GM18873 (cell line): Measurements from ENCODE around the gene LAIR1.
"Not testable (repeated sequence)": the region's sequence is repeated elsewhere in the genome, so short reads cannot be mapped to it uniquely, and the experiment has no call there.

Experiments
- ATAC-seq: cut with Tn5 transposase; IDR thresholded peaks from one replicate; pipeline ENCODE4 v1.9.1; 2021; ENCODE audit warnings: mild to moderate bottlenecking, moderate library complexity, moderate number of reproducible peaks; ENCODE audit not compliant: unreplicated experiment, low FRiP score

The LAIR1 gene

DNA sequence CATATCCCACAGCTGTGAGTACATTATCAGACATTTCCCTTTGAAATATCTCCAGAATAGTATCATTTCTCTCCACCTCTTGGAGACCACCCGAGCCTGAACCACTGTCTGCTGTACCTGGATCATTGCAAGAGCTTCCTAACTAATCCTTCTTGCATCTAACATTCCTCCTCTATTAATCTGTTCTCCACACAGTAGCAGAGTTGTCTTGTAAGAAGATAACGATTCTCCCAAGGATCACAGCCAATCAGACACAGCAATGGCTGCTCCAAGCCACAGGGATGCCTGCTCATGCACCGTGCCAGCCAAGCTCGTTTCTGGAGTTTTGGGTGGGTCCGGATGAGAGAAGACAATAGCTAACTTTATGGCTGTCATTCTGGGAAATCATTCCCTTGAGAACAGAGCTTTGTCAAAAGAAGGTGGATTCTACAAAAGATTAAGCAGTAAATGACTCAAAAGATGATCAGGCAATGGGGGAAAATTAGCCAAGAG is 14.5 kb upstream of the LAIR1 start:
- no peak for ATAC-seq

DNA sequence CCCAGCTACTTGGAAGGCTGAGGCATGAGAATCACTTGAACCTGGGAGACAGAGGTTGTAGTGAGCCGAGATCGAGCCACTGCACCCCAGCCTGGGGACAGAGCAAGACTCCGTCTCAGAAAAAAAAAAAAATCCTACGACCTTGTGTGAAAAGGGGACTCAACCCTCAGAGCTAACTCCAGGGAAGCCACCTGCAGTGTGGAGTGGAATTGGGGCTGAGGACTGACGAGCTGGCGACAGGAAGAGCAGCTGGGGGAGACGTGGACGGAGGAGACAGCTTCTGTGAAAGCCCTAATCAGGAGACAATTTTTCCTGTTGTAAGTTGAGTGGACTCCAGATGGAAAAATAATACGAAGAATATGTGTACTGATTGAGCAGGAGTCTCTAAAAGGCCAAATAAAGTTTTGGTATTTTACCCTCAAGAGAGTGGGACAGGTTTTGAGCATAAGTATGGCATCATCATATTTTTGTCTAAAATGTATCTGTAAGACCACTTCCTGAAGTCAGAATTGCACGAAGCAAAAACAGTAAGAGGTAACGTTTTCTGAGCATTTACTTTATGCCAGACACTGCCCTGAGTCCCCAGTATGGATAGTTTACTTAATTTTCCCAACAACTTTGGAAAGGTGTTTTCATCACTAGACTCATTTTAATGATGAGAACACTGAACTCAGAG is 12.0 kb upstream of the LAIR1 start:
- ATAC-seq = no peak

DNA sequence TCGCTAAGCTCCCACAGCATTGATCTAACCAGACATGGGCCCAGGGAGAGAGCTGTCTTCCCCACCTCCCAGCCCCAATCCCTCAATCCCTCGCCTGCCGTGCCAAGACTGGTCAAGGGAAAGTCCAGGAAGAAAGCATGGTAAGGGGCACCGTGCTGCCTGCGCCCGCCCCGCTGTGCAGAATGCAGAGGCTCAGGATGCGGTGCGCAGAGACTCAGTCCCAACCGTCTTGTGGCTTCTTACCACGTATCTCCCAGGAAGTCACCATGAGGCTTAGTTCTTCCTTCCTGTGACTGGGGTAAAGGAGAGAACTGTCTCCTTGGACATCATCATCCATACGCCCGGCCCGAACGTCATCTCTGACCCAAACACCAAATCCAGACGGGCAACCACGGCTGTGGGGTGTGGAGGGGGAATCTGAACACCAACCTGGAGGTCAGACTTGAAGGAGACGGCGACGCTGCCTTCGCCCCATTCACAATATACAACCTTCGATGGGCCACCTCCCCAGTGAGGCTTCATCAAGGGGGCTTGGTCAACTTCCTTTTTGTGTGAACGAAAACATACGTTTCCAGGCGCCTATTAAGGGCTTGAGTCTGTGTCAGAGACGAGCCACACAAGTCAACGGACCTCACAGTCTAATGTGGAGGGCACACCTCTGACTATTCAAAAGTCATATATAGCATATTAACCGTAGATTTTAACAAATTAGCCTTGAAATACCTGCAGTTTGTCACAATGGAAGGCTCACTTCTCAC is 10.6 kb upstream of the LAIR1 start:
- not testable (repeated sequence) for ATAC-seq

DNA sequence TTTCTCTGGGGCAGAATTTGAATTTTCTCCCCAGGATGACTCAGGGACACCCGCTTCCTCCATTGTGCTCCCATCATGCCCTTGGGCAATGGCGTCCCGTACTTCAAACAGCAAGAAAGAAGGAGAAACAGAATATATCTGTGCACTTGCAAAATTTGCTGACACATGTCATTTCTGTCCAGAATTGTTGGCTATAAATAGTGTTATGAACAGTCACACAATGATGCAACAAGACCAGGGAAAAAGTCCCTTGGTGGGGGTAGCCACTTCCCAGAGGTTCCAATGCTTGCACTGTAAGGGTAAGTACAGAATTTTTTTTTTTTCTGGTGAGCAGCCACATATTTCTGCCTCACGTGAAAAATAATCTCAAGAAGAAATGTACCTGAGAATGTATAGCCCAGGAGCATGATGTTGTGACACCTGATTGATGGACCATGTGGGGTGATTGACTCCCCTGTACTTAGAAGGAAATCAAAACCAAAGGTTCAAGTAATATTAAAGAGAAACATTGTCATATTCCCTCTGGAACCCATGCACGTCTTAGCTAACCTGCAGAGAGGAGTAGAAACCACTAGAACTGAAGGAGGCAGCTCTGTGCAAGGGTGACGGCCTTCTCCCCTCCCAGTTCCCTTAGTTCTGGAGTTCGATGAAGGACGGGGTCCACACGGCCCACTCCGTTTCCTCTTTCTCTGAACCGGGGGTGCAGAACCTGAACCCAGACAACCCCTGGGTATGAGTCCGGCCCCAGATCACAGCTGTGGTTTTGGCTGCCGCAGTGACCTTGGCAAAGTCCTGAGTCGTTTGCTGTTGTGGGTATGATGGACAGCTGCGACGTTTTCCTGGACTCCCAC is 9.3 kb upstream of the LAIR1 start:
- ATAC-seq = no peak

DNA sequence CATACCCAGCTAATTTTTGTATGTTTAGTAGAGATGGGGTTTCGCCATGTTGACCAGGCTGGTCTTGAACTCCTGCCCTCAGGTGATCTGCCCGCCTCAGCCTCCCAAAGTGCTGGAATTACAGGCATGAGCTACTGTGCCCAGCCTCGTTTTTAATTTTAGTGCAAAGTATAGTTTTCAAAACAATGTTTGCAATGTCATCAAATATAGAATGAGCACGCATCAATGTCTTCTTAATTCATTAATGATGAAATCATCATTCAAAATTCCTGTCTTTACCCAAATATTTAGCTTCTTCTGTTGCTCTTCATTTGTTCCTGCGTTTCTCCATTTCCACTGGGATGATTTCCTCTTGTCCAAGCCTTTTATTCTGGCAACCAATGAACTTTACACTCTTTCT is 6.7 kb upstream of the LAIR1 start:
- not testable (repeated sequence) for ATAC-seq

DNA sequence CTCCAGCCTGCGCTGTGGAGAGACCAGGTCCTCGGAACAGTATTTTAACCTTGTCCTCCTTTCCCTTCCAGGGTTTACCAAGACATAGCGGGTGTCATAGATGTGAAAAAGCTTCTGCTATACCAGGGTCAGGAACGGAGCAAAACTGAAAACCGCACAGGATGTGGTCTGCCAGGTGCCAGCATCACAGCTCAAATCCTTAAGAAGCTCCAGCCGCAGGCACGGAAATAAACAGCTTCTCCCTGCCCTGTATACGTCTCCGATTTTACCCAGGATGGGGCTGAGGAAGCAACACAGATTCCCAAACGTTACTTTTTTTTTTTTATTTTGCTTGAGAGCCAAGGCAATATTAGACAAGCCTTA is 5.7 kb upstream of the LAIR1 start:
- ATAC-seq = not testable (repeated sequence)

DNA sequence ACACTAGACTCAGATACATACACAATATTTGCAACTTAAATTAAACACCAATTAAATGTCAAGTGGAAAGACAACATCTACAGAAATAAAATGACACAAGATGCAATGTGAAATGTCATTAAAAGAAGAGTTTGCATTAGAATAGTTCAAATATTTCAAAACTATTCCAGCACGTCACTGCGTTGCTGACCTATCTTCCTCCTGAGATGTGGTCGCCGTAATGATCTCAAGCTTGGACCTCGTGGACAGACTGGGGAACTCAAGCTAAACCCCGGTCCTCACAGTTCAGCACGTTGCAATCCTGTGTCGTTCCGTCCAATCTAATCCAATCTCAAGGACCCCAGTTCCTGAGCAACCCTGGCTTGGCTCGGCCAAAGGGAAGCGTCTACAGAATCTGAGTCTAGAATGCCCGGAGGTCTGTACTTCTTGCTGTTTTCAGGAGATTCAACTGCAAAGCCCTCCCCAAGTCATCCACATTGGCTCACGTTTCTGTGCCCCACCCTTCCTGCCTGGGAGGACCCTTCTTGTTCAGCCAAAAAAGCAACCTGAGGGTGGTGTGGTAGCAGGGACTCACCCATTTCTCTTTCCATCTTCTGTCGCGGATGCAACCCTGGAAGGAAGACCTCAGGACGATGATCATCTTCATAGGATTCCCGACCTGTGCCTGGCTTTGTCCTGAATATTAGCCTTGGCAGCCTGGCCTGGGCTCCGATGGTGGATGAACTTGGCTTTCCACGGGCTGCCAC is 5.1 kb upstream of the LAIR1 start:
- ATAC-seq = not testable (repeated sequence)

DNA sequence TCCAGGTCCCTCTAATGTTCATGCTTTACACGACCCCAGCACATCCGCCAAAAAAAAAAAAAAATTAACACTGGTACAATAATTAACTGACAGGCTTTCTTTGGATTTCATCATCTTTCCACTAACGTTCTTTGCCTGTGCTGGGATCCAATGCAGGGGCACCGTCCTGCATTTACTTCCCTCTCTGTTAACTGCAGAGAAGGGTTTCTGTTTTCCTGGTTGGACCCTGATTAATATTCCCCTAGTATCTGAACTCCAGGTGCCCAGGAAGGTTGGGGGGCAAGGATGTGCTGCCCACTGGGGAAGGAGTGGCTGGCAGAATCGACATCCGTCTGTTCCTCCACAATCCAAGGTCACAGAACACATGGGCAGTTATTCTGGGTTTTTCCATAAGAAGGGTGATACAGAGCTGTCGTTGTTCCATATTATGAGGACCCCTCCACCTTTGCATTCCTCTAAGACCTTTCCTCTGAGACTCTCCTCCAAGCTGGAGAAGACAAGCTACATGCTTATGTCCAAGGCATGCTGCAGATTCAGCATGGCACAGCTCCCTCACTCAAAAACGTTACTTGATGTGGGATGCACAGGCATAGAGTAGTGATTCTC is 4.5 kb upstream of the LAIR1 start:
- no peak for ATAC-seq

DNA sequence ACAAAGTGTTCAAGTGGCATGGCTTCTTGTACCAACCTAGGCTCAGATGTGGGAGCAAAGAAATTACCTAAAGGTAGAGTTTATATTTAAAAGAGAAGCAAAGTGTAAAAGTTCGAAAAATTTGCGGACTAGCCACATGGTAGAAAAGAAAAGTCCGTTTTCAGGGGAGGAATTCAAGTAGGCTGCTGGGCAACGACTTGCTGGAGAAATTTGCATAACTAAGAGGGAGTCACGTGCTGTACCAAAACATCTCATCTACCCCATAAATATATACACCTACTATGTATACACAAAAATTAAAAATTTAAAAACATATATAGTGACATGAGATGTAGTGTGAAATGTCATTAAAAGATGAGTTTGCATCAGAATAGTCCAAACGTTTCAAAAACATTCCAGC is 2.1 kb upstream of the LAIR1 start:
- no peak for ATAC-seq

DNA sequence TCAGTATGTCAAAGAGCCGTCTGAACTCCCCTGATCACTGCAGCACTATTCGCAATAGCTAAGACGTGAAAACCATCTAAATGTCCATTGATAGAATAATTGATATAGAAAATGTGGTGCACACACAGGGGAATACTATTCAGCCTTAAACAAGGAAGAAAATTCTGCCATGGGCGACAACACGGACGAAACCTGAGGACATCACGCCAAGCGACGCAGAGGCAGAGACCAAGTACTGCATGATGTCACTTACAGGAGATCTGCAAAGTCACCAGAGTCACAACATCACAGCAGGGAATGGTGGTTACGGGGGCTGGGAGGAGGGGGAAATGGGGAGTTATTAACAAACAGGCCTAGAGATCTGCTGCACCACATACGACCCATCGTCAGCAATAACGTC is 1.1 kb upstream of the LAIR1 start:
- ATAC-seq = not testable (repeated sequence)

DNA sequence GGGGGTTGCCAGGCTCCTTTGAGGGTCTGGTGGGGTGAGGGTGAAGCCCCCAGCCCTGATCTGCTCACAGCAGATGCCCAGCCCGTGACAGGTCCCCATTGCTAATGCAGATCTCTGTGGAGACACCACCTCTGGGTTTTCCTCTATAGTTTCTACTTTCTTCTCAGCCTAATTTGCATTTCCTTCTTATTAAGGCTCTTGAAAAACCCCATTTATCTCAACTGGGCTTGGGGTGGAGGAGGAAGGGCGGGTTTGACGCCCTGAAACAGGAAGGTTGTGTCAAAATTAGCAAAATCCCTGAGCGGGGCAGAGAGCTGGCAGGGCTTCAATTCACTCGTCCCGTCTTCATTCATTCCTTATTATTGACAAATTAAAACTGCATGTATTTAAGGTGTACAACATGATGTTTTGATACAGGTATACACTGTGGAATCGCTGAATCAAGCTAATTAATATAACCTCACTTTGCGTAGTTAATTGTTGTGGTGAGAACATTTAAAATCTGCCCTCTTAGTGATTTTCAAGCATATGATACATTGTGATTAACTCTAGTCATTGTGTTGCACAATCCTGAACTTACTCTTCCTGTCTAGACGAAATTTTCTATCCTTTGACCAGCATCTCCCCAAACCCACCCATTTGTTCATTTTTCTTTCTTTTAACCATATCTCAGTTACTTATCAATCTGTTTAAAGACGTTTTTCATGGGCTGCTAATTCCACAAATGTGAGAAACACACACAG is 2.9 kb downstream of the LAIR1 start:
- ATAC-seq = not testable (repeated sequence)

DNA sequence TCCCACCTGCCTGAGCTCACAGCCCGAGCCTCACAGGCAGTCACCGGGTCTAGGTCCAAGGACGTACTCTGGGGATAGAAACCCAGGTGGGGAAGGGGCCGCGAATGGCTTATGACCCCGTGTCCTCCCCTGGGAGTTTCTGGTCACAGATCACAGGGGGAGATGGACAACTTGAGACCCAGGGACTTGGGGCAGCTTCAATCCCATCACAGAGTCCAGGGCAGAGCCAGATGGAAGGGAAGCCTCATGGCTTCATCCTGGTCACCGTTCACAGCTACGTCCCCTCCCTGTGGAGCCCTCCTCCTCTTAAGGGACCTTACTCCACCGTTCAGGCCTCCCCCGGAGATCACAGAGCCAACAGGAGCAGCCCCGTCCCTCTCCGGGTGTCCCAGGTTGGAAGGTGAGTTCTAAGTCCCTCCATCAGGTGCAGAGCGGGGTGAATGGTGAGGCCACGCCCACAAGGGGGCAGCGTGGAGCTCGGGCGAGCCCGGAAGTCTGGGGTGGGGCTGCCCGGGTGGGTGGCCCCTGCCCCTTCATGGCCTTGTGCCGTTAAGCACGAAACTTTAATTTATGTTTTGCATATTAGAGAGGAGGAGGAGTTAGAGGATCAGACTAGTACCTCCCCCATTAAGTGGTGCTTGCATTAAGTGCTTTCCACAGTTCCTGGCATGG is 5.4 kb downstream of the LAIR1 start:
- not testable (repeated sequence) for ATAC-seq

DNA sequence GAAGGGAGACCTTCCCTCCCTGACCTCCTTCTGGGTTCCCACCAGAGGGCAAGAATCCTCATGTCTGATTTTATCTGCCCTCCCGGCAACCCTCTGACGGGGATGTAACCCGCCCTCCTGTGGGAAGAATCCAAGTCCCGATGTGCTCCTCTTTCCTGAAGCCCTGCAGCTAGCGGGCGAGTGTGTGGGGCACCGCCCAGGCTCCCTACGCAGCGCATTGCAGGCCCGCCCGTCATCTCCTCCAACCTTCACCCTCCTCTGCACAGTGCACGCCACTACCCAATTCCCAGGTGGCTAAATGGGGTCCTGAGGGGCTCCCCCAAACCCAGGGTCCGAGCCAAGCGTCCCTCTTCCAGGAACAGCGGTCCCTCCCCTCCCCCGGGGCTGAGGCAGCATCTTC is 7.3 kb downstream of the LAIR1 start:
- no peak for ATAC-seq

DNA sequence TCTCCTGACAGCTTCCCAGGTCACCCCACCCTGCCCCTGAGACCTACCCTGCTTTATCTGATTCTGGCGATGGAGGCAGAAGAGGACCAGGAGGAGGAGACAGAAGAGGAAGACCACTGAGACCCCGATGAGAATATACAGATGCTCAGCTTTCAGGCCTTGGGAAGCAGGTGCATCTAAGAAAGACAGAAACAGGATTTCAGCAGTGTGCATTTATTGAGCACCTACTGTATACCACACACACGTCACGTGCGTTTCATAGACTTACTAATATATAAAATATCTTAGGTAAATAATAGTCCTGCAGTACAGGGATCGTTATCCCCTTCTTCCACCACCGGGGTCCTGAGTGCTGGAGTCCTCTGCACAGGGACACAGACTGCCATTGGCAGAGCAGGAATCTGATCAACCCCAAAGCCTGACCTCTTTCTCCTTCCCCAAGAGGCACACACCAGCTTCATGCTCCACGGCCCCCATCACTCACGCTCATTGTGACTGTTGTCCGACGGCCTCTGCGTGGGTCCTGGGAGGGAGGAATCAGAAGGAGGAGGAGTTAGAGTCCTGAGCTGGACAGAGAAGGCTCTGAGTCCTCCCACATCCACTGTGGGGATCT is 8.2 kb downstream of the LAIR1 start:
- ATAC-seq = no peak

DNA sequence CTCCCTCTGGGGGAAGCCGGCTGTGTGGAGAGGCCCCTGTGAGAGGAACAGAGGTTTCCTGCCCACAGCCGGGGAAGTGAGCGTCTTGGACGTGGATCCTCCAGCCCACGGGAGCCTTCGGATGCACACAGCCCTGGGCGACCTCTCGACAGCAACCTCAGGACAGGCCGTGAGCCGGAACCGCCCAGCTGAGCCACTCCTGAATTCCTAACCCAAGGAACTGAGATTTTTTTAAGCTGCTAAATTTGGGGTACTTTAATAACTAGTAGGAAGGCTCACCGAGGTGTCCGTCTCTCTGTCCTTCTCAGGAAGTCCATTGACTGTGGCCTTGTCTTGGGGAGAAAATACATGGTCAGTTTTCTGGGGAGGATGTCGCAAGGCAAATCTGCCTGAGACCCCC is 9.1 kb downstream of the LAIR1 start:
- no peak for ATAC-seq

DNA sequence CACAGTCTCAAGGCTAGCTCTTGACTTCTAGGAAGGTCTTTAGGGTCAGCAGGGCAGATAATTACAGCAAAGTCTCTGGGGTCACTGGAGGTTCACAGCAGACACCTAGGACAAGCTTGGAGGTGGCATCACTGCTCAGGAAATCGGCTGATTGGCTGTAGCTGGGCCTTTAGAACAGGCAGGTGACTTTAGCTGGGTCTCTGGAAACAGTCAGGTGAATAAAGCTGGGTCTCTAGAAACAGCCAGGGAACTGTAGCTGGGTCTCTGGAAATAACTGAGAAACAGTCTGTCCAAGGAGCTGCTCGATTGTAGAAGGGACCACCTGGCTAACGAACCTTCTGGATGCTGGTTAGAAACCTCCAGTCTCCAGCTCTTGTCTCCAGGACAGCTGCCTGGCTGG is 10.0 kb downstream of the LAIR1 start:
- ATAC-seq = no peak

DNA sequence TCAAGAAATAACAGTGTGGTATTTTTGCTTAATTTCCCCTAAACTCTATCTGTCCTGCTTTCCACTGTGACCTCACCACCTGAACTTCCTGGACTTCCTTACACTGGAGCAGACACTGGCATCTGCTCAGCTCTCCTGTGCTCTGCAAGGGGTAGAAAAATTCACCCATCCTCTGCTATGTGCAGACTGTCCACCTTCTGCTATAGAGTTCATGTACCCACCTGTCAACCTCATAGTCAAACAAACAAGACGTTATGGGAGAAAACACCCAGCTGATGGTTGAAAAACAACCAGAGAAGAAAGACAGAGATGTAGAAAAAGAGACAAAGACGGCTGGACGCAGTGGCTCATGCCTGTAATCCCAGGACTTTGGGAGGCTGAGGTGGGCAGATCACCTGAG is 12.2 kb downstream of the LAIR1 start:
- ATAC-seq = no peak

DNA sequence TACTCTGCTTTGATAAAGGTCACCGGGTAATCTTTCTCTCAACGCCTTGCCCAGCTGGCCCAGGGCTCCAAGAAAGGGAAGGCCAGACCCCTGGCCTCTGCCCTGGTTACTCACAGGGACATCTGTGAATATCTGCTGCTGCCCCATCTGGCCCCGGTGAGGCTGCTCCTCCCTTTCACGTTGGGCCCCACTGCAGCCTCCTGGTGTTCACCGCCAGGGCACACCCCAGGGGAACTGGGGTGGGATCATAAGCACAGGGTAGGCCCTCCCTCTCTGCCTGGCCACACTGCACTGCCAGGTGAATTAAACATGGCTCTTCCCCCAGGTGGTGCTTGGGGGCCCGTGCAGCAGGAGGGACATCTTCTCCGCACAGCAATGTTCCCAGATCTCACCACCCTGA is 12.7 kb downstream of the LAIR1 start:
- ATAC-seq = no peak
